ENCODE measurements around the gene OLIG1. TPM values are rescaled to one million over a fixed set of nuclear protein-coding genes. Genes with fewer than 3 reads are reported as not detected.

Gene OLIG1
- total RNA-seq, 1 donor from 2014 or later, result not detected

DNA sequence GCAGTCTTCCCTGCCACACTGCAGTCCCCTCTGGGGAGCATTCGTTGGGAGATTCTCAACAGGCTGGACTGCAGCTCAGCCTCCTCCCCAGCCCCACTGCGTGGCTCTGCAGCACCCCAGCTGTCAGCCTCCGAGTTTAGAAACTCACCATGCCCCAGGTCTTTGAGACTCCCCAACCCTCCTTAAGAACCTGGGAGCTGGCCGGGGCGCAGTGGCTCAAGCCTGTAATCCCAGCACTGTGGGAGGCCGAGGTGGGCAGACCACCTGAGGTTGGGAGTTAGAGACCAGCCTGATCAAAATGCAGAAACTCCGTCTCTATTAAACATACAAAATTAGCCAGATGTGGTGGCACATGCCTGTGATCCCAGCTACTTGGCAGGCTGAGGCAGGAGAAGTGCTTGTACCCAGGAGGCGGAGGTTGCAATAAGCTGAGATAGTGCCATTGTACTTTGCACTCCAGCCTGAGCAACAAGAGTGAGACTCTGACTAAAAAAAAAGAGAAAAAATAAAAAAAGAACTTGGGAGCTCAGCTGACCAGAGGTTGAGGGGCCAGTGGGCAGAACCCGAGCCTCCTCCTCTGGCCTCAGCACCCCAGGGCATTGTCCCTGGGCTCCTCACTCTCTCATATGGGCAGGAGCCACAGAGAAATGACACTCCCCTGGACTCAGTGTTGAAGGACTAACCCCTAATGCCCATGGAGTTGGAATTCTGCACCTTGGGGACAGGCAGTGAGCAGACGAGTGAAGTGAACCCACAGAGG lies 38.6 kb upstream of the OLIG1 start:
- Mint-ChIP-seq H3K4me1 (peaks cover 16% of the 10 kb centered on the region), H3K4me3 (no peak overlapping the region), H3K27ac (no peak overlapping the region), H3K9me3 (no peaks in the 10 kb centered on the region), H3K36me3 (ENCODE audit: low read depth) (no peaks in the 10 kb centered on the region), H3K27me3 (peaks cover 52% of the 10 kb centered on the region)
- DNase-seq, result no peak
- POLR2A ChIA-PET, result no interaction called here
- no peak for ATAC-seq (ENCODE audit: low read depth)
- CTCF ChIA-PET, result no interaction called here
- TF ChIP-seq, protein P1, sequence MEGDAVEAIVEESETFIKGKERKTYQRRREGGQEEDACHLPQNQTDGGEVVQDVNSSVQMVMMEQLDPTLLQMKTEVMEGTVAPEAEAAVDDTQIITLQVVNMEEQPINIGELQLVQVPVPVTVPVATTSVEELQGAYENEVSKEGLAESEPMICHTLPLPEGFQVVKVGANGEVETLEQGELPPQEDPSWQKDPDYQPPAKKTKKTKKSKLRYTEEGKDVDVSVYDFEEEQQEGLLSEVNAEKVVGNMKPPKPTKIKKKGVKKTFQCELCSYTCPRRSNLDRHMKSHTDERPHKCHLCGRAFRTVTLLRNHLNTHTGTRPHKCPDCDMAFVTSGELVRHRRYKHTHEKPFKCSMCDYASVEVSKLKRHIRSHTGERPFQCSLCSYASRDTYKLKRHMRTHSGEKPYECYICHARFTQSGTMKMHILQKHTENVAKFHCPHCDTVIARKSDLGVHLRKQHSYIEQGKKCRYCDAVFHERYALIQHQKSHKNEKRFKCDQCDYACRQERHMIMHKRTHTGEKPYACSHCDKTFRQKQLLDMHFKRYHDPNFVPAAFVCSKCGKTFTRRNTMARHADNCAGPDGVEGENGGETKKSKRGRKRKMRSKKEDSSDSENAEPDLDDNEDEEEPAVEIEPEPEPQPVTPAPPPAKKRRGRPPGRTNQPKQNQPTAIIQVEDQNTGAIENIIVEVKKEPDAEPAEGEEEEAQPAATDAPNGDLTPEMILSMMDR (IDR thresholded peaks at IDR 0.05), result no peak
- intact Hi-C loops (cut with micrococcal nuclease), result no loop called here

DNA sequence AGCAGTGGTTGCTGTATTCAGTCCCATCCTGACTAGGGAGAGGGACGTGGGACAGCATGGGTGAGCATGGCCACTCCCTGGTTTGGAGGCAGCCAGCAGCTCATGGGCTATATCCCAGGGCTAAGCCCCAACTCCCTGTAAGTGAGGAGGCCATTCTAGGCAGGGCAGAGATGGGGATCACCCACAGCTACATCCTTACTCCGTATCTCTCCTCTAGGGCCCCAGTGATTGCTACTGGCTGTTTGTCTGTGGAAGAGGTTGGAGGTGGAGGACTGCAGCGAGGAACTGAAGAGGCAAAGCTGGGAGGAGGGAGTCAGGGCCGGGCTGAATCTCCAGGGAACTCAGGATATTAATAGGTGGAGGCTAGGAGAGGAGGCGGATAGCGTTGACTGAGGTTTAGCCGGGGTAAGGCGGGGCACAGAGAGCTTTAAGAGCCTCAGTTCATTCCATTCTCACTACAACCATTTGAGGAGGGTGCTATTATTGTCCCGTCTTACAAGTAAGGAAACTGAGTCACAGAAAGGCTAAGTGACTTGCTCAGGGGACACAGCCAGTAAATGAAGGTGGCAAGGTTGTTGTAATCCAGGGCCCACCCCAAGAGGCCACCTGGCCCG lies 37.4 kb upstream of the OLIG1 start:
- Mint-ChIP-seq H3K27me3 (peaks cover 56% of the 10 kb centered on the region), H3K4me1 (peaks cover 14% of the 10 kb centered on the region), H3K4me3 (no peak overlapping the region), H3K36me3 (ENCODE audit: low read depth) (no peaks in the 10 kb centered on the region), H3K27ac (no peak overlapping the region), H3K9me3 (no peaks in the 10 kb centered on the region)
- DNase-seq (no peak), ATAC-seq (ENCODE audit: low read depth) (no peak)
- intact Hi-C loops (cut with micrococcal nuclease), result no loop called here
- TF ChIP-seq, protein P1 (IDR thresholded peaks at IDR 0.05), result no peak
- CTCF ChIA-PET, result no interaction called here
- POLR2A ChIA-PET, result no interaction called here

DNA sequence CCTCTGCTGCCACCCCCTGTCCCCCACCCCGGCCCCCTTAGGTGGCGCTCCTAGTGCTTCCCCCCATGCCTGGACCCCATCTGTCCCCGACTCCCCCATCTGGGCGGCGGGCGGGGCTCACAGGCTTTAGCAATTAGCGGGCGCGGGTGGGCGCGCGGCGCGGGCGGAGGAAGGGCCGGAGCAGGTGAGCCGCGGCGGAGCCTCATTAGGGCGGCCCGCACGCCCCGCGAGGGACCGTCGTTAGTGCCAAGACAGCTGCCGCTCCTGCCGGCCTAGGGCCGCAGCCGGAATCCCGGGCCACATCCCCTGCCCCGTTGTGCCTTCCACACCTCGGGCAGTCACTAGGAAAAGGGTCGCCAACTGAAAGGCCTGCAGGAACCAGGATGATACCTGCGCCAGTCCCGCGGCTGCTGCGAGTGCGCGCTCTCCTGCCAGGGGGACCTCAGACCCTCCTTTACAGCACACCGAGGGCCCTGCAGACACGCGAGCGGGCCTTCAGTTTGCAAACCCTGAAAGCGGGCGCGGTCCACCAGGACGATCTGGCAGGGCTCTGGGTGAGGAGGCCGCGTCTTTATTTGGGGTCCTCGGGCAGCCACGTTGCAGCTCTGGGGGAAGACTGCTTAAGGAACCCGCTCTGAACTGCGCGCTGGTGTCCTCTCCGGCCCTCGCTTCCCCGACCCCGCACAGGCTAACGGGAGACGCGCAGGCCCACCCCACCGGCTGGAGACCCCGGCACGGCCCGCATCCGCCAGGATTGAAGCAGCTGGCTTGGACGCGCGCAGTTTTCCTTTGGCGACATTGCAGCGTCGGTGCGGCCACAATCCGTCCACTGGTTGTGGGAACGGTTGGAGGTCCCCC lies 36.6 kb upstream of the OLIG1 start:
- no peak overlapping the region for H3K27ac Mint-ChIP-seq
- H3K27me3 Mint-ChIP-seq, result peaks cover 54% of the 10 kb centered on the region
- H3K4me3 Mint-ChIP-seq, result no peak overlapping the region
- CTCF ChIA-PET, result no interaction called here
- ATAC-seq (ENCODE audit: low read depth) (no peak), DNase-seq (no peak)
- POLR2A ChIA-PET, result no interaction called here
- H3K9me3 Mint-ChIP-seq, result no peaks in the 10 kb centered on the region
- H3K4me1 Mint-ChIP-seq, result peaks cover 10% of the 10 kb centered on the region
- intact Hi-C loops (cut with micrococcal nuclease), result no loop called here
- TF ChIP-seq, protein P1 (IDR thresholded peaks at IDR 0.05), result no peak
- no peaks in the 10 kb centered on the region for H3K36me3 Mint-ChIP-seq (ENCODE audit: low read depth)

DNA sequence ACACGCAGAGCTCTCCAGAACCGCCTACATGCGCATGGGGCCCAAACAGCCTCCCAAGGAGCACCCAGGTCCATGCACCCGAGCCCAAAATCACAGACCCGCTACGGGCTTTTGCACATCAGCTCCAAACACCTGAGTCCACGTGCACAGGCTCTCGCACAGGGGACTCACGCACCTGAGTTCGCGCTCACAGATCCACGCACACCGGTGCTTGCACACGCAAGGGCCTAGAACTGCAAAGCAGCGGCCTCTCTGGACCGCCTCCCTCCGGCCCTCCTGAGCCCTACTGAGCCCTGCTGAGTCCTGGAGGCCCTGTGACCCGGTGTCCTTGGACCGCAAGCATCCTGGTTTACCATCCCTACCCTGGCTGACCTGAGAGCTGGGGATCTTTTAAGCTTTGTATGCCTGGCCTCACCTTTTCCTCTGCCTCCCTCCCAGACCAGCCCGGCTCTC lies 36.0 kb upstream of the OLIG1 start:
- ChIA-PET CTCF (no interaction called here), POLR2A (no interaction called here)
- H3K36me3 Mint-ChIP-seq (ENCODE audit: low read depth), result no peaks in the 10 kb centered on the region
- no peak overlapping the region for H3K4me3 Mint-ChIP-seq
- no peak for ATAC-seq (ENCODE audit: low read depth)
- H3K4me1 Mint-ChIP-seq, result peaks cover 6% of the 10 kb centered on the region
- H3K27me3 Mint-ChIP-seq, result peaks cover 53% of the 10 kb centered on the region
- H3K9me3 Mint-ChIP-seq, result no peaks in the 10 kb centered on the region
- TF ChIP-seq, protein P1 (IDR thresholded peaks at IDR 0.05), result no peak
- no peak overlapping the region for H3K27ac Mint-ChIP-seq
- no peak for DNase-seq
- intact Hi-C loops (cut with micrococcal nuclease), result no loop called here

DNA sequence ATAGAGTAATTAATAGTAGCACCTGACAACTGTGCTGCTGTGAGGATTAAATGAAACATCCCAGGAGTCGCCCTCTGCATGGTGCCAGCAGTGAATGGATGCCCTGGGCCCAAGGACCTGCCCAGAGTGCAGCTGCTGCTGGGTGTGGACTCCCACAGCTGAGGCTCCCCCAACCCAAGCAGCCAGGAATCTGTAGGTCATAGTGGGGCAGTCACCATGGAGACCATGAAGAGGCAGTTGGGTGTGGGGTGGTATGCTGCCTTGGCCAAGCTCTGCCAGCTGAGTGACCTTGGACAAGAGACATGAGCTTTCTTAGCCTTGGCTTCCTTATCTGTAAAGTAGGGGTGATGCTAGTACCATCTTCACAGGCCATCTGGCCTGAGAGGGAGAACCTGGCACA lies 34.8 kb upstream of the OLIG1 start:
- H3K4me3 Mint-ChIP-seq, result no peak overlapping the region
- CTCF ChIA-PET, result no interaction called here
- intact Hi-C loops (cut with micrococcal nuclease), result no loop called here
- H3K36me3 Mint-ChIP-seq (ENCODE audit: low read depth), result no peaks in the 10 kb centered on the region
- DNase-seq, result no peak
- peaks cover 48% of the 10 kb centered on the region for H3K27me3 Mint-ChIP-seq
- no peak for ATAC-seq (ENCODE audit: low read depth)
- no peak overlapping the region for H3K27ac Mint-ChIP-seq
- peaks cover 2% of the 10 kb centered on the region for H3K4me1 Mint-ChIP-seq
- TF ChIP-seq, protein P1 (IDR thresholded peaks at IDR 0.05), result no peak
- H3K9me3 Mint-ChIP-seq, result peaks cover under 1% of the 10 kb centered on the region
- POLR2A ChIA-PET, result no interaction called here
